Stimulated activated CD4-positive, alpha-beta T cell treated with anti-CD3 and anti-CD28 coated beads, Interleukin-2, amount 100 ng/mL, for 48 hours (primary cell): ENCODE results near the gene RAB31.

ENCODE experiments used
- DNase-seq, 2 donors: peaks; one replicate each; pipeline ENCODE4 v3.0.0-alpha.2; 2020

The RAB31 gene

GRCh38 chr18:9739516-9739915, 31.4 kb downstream of the RAB31 start:
- DNase-seq: no peak

GRCh38 chr18:9740071-9740470, 32.0 kb downstream of the RAB31 start:
- no peak for DNase-seq

- DNase-seq: no peak
Observed at GRCh38 chr18:9741406-9741792, 33.3 kb downstream of the RAB31 start.

GRCh38 chr18:9741793-9742523, 33.9 kb downstream of the RAB31 start:
- DNase-seq: no peak

- DNase-seq: no peak
Observed at GRCh38 chr18:9742524-9743131, 34.5 kb downstream of the RAB31 start.

- no peak for DNase-seq
Observed at GRCh38 chr18:9743200-9744016, 35.3 kb downstream of the RAB31 start.

GRCh38 chr18:9746958-9747357, 38.9 kb downstream of the RAB31 start:
- DNase-seq: no peak

GRCh38 chr18:9749611-9750010, 41.5 kb downstream of the RAB31 start:
- no peak for DNase-seq

- no peak for DNase-seq
Observed at GRCh38 chr18:9750112-9750511, 42.0 kb downstream of the RAB31 start.

GRCh38 chr18:9750606-9751304, 42.7 kb downstream of the RAB31 start:
- no peak for DNase-seq

GRCh38 chr18:9751371-9752031, 43.4 kb downstream of the RAB31 start:
- no peak for DNase-seq

- DNase-seq: no peak
Observed at GRCh38 chr18:9753846-9754245, 45.7 kb downstream of the RAB31 start.

GRCh38 chr18:9755110-9755509, 47.0 kb downstream of the RAB31 start:
- DNase-seq: no peak

GRCh38 chr18:9755615-9756014, 47.5 kb downstream of the RAB31 start:
- DNase-seq: no peak

GRCh38 chr18:9756271-9756932, 48.3 kb downstream of the RAB31 start:
- DNase-seq: no peak

- no peak for DNase-seq
Observed at GRCh38 chr18:9756933-9757470, 48.9 kb downstream of the RAB31 start.

GRCh38 chr18:9757827-9758621, 49.9 kb downstream of the RAB31 start:
- no peak for DNase-seq

- no peak for DNase-seq
Observed at GRCh38 chr18:9758624-9759075, 50.5 kb downstream of the RAB31 start.

- DNase-seq: no peak
Observed at GRCh38 chr18:9760641-9761040, 52.5 kb downstream of the RAB31 start.

GRCh38 chr18:9762526-9762925, 54.4 kb downstream of the RAB31 start:
- DNase-seq: no peak

- DNase-seq: no peak
Observed at GRCh38 chr18:9763157-9763556, 55.1 kb downstream of the RAB31 start.
